Measurements from ENCODE around the gene PCBP3.

DNA sequence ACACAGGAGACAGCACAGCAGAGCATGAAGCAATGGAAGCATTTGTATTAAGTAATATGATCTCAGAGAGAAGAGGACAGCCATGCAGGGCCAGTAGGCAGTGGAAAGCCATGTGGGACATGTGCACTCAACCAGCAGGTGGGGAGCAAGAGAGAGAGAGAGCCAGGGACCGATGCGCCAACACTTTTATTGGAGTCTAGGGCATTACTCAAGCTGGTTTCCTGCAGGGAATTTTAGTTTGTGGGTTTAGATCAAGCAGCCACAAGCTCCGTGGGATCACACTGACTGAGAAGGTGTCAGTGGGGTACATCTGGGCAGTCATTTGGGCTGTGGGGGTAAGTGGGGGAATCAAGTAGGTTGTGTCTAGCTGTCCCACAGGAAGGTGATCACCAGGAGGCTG, 137.1 kb downstream of the PCBP3 start:
- TF ChIP-seq POLR2AphosphoS5 (IDR thresholded peaks at IDR 0.05) (no peak), CTCF (IDR thresholded peaks at IDR 0.05) (no peak)
